GM10266 (cell line): ENCODE measurements around the gene CD55.

Source experiments
- DNase-seq: peaks from one replicate; pipeline ENCODE4 v3.0.0; 2012; ENCODE audit errors: extremely low spot score
- CTCF ChIP-seq: IDR thresholded peaks from 2 replicates; pipeline ENCODE4 v1.5.1; 2012; ENCODE audit warnings: mild to moderate bottlenecking, low read depth; ENCODE audit not compliant: control insufficient read depth, insufficient read depth; ENCODE audit errors: missing control alignments

The CD55 gene

GRCh38 chr1:207393610-207394009 is 72.1 kb downstream of the CD55 start:
- TF ChIP-seq CTCF: no peak
- no peak for DNase-seq

- no peak for TF ChIP-seq CTCF
These were observed 74.8 kb downstream of the CD55 start for GRCh38 chr1:207396168-207396746.

GRCh38 chr1:207397525-207397926 is 76.0 kb downstream of the CD55 start:
- DNase-seq: no peak
- no peak for TF ChIP-seq CTCF

More at GRCh38 chr1:207396168-207396746, 74.8 kb downstream of the CD55 start:
- no peak for DNase-seq

- no peak for TF ChIP-seq CTCF
- DNase-seq: no peak
These were observed 77.5 kb downstream of the CD55 start for GRCh38 chr1:207398986-207399385.

- DNase-seq: no peak
- no peak for TF ChIP-seq CTCF
These were observed 80.1 kb downstream of the CD55 start for GRCh38 chr1:207401578-207401977.

GRCh38 chr1:207402744-207403143 is 81.3 kb downstream of the CD55 start:
- no peak for DNase-seq
- no peak for TF ChIP-seq CTCF

GRCh38 chr1:207404849-207405525 is 83.5 kb downstream of the CD55 start:
- DNase-seq: peak; percentile 52
- TF ChIP-seq CTCF: peak; percentile 74
